ENCODE results near the gene RPL10A. TPM values are rescaled to one million over a fixed set of nuclear protein-coding genes. Genes with fewer than 3 reads are reported as not detected.

Gene RPL10A
- total RNA-seq, 1 donor from 2014 or later: 1,537 TPM

DNA sequence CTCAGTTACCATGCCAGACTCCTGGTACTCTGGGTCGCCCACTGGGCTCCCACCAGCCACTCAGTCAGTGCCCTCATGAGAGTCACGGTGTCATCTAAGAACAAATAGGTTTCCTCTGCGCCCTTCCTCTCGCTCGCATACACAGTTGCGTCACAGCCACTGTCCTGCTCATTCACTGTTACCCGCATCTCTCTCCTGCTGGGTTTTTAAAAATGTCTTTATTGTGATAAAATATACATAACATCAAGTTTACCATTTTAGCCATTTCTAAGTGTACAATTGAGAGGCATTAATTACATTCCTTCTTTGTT lies 24.7 kb downstream of the RPL10A start:
- DNase-seq: no peak

- no peak for DNase-seq
Measured at GRCh38 chr6:35493307-35493983, 25.2 kb downstream of the RPL10A start.

GRCh38 chr6:35494161-35494563 lies 26.0 kb downstream of the RPL10A start:
- DNase-seq: no peak

DNA sequence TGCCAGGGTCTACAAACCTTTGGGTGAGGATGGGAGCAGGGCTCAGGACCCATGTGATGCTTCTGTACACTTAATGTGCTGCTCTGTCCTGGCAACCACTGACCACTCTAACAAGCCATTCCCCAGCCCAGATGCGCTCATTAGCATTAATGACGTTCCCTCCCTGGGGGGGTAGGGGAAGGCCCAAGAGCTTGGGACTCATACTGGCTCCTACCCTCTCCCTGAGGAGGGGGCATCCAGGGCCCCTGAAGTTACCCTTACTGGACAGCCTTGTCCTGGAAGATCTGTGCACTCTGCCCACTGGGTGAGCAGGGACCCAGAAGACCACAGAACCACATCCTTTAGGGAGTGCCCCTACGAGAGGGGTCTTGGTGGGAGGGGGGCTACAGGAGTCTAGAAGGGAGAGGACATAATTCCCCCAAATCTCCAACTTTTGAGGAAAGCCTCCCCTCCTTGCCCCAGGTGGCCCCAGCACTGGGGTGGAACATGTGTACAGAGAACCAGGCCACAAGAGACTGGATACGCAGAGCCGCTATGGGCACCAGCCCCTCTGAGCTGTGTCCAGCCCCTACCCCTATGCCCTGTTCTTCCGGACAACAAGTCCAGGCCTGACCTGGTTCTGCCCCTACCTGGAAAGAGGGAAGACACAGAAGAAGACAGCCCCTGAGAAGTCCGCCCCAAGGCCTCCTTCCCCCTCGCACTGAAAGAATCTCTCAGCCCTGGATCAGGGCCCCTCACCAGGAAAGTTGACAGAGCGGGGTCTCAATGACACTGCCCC lies 27.2 kb downstream of the RPL10A start:
- DNase-seq: no peak

DNA sequence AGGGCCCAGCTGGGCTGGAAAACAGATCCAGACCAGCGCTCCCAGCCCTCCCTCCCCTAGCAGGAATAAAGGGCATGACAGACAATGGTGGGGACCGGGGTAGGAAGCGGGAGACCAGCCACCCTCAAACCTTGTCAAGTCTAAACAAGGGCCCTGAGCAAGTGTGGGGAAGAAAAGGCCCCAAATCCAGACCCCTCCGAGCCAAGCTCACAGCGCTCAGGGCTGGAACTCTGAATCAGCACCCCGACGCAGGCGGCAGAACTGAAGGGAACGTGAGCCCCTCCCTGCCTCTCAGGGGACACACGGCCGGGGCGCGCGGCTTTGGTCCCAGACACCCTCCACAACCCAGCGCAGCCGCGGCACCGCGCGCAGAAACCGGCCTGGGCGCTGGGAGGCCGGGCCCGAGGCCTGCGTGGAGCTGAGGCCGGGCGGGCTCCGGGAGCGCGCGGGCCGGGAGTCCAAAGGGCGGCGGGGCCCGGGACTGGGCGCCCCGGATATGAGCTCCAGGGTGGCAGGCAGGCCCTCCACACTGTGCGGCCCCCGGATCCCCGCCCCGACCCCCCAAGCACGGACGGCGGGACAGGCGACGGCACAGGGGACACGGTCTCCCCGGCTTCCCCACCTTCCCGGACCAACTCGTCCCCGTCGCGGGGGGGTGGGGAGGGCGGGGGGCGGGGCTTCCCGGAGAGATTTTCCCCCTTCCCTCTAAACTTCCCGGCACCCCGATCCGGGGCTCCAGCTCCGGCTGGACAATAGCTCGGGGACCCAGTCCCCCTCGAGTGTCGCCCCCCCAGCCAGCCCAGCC lies 28.0 kb downstream of the RPL10A start:
- DNase-seq: no peak

GRCh38 chr6:35496841-35497570 lies 28.8 kb downstream of the RPL10A start, which contains the start of gene TEAD3:
TSS of gene TEAD3 (minus strand) at chr6:35497079.
- no peak for DNase-seq

- DNase-seq: no peak
Measured at GRCh38 chr6:35497571-35498421, 29.6 kb downstream of the RPL10A start.

DNA sequence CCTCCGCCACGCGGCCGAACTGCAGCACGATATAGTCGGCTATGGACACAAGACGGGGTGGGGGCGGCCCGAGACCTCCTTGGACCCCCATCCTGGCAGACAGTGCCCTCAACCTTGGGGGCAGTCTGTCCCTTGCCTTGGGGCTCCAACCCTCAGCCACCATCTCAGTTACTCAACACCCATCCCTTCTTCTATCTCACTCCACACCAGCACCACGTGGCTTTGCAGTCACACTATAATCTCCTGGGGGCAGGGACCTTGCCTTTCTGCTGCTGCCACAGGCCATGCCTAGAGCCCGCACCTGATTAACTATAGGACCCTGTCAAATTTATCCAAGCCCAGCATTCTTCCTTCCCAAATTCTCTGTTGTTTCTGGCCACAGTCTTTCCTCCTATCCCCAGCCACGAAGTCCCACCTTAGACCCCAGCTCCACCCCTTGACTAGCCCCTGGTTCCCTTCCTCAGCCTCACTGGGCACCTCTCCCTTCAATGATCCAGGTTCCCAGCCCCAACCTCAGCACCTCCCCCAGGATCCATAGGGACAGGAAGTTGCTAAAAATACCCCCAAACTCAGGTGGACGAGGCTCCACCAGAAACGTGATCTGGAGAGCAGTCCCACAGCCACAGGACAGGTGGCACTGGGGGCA lies 30.3 kb downstream of the RPL10A start:
- no peak for DNase-seq

GRCh38 chr6:35499372-35499771 lies 31.2 kb downstream of the RPL10A start:
- DNase-seq: no peak

GRCh38 chr6:35500782-35501181 lies 32.6 kb downstream of the RPL10A start:
- no peak for DNase-seq

GRCh38 chr6:35501784-35502183 lies 33.6 kb downstream of the RPL10A start:
- DNase-seq: no peak

- no peak for DNase-seq
Measured at GRCh38 chr6:35503534-35503933, 35.3 kb downstream of the RPL10A start.

GRCh38 chr6:35505999-35506412 lies 37.8 kb downstream of the RPL10A start:
- no peak for DNase-seq

- DNase-seq: no peak
Measured at GRCh38 chr6:35506536-35506935, 38.3 kb downstream of the RPL10A start.

DNA sequence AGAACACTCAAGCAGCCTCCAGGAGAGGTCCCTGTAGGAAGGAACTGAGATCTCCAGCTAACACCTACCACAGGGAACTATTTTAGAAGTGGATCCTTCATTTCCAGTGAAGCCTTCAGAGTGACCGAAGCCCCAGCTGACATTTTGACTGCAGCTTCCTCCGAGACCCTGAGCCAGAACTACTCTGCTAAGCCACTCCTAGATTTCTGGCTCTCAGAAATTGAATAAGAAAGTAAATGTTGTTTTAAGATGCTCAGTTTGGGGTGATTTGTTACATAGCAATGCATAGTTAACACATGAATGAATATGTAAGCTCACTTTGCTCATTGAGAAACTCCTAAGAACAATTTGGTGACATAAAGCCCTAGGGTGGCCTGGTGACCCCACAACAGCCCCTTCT lies 39.0 kb downstream of the RPL10A start:
- DNase-seq: no peak

- no peak for DNase-seq
Measured at GRCh38 chr6:35508027-35508426, 39.8 kb downstream of the RPL10A start.

DNA sequence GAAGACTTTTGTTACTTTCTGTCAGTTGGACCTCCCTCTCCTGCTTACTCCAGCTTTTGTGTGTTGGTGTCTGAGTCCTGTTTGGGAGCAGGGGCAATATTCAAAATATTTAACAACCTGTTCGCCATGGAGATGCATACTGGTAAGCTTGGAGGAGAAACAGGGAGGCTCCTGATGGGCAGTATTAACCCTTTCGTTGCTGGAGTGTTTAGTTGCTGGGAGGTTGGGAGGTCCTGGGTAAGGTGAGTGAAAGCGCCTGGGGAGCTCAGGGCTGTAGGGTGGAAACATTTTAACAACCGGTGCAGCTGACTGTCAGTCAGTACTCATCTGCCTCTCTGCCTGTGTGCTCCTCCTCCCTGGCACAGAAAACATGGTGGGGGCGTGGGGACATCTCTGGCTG lies 40.3 kb downstream of the RPL10A start:
- no peak for DNase-seq

GRCh38 chr6:35510916-35511561 lies 42.8 kb downstream of the RPL10A start:
- no peak for DNase-seq

GRCh38 chr6:35511562-35511941 lies 43.4 kb downstream of the RPL10A start:
- no peak for DNase-seq

- no peak for DNase-seq
Measured at GRCh38 chr6:35512006-35512405, 43.8 kb downstream of the RPL10A start.

DNA sequence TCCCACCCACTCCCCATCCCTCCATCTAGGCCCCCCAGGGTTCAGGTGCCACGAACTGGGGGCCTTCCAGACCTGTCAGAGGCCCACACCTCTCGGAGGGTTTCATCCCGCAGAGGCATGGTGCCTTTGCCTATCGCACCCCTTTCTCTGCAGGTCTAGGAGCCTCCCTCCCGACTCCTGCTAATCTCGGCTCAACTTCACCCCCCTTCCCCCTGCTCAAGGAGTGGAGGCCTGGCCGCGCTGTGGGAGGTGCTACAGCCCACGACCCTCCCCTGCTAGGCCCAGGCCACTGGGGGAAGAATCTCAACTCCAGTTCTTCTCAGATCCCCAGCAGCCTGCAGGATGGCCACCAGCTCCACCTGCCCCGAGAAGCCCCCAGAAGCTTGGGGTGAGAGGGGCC lies 44.5 kb downstream of the RPL10A start, which contains the start of gene TULP1:
TSS of gene TULP1 (minus strand) at position 157 of the 400 bp plus-strand sequence. CDS start at position 119, 38 bp downstream.
- DNase-seq: no peak

All from occipital lobe (tissue), 2 donors.